Measurements from ENCODE around the gene IPO13. TPM values are rescaled to one million over a fixed set of nuclear protein-coding genes. Genes with fewer than 3 reads are reported as not detected.

Gene IPO13
- total RNA-seq, 4 donors from 2014 or later: 22.7 to 64.9 (median 36.5) TPM

DNA sequence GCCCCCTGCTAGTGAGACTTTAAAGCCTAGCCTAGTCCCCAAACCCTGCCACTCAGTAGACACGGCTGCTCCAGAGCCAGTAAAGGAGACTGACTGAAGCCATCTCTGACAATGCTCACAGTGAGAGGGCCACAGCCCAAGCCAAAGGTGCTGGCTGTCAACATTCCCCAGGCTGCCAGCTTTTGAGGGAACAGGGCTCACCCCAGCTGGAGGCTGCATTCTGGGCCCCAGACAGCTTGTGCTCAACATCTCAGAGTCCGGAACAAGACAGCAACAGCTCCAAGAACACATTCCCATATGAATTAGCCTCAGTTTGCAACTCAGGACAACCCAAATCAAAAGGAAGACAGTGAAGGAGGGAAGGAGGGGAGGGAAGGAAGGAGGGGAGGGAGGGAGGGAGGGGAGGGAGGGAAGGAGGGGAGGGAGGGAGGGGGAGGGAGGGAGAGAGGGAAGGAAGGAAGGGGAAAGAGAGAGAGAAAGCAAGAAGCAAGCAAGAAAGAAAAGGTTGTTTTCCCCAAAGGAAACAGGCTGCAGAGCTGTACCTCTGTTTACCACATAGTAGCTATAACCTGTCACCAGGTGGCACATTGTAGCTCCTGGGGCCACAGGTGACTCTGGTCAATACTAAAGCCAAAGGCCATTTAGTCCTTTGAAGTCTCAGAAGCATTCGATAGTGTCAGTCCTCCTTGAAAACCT lies 7.7 kb upstream of the IPO13 start:
- Histone ChIP-seq H3K9me3 (no peaks in the 10 kb centered on the region), H3K27me3 (peaks cover 6% of the 10 kb centered on the region), H3K4me1 (peaks cover 13 to 33% (median 21%) of the 10 kb centered on the region in 4 donors), H3K36me3 (no peaks in the 10 kb centered on the region), H3K4me3 (no peak overlapping the region), H3K27ac (no peak overlapping the region)
- WGBS, 2 donors (ENCODE audit: low coverage in 1 of 2): 60 to 86% methylated on average over 1 to 3 of the region's 3 CpGs
- intact Hi-C loops (cut with DNase I; ENCODE audit: low total_unique reads): no loop called here
- DNase-seq: no peak
- in situ Hi-C loops (cut with MboI; ENCODE audit: low pct_ligation_motif_present in 1 of 4, low pct_unique_long_range_greater_than_20kb in 1 of 4, low sequenced_read_pairs in 3 of 4): loop anchor here in 3 of 4 donors (10.0 to 25.0 kb wide), 4 partner anchors 164 to 402 kb away; partner anchors contain the start of gene PTPRF (in 1 of the 3)
- no peak for TF ChIP-seq POLR2AphosphoS5 (IDR thresholded peaks at IDR 0.05)
- TF ChIP-seq POLR2A (IDR thresholded peaks at IDR 0.05): no peak
- TF ChIP-seq EP300 (IDR thresholded peaks at IDR 0.05; ENCODE audit: low read depth): no peak
- TF ChIP-seq, protein P1, sequence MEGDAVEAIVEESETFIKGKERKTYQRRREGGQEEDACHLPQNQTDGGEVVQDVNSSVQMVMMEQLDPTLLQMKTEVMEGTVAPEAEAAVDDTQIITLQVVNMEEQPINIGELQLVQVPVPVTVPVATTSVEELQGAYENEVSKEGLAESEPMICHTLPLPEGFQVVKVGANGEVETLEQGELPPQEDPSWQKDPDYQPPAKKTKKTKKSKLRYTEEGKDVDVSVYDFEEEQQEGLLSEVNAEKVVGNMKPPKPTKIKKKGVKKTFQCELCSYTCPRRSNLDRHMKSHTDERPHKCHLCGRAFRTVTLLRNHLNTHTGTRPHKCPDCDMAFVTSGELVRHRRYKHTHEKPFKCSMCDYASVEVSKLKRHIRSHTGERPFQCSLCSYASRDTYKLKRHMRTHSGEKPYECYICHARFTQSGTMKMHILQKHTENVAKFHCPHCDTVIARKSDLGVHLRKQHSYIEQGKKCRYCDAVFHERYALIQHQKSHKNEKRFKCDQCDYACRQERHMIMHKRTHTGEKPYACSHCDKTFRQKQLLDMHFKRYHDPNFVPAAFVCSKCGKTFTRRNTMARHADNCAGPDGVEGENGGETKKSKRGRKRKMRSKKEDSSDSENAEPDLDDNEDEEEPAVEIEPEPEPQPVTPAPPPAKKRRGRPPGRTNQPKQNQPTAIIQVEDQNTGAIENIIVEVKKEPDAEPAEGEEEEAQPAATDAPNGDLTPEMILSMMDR (IDR thresholded peaks at IDR 0.05): no peak

DNA sequence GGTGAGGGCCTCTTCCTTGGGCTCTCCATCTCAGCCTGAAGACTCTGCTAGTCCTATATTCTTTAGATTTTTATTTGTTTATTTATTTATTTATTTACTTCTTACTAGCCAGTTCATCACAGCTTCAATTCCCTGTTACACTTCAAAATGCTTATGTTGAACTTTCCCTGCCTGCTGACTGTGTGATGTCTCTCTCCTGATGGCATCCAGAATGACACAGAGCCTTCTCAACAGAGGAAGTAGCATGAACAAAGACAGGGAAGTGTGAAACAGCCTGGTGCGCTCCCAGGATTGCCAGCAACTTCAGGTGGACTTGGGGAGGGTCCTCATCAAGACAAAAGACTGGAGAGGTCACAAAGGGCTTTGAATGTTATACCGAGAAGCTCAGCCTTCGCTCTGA lies 4.3 kb upstream of the IPO13 start:
- intact Hi-C loops (cut with DNase I; ENCODE audit: low total_unique reads): no loop called here
- TF ChIP-seq EP300 (IDR thresholded peaks at IDR 0.05; ENCODE audit: low read depth): no peak
- TF ChIP-seq, protein P1 (IDR thresholded peaks at IDR 0.05): no peak
- no peak for TF ChIP-seq POLR2AphosphoS5 (IDR thresholded peaks at IDR 0.05)
- TF ChIP-seq POLR2A (IDR thresholded peaks at IDR 0.05): no peak
- 92% methylated on average over 3 of the region's 3 CpGs; no CpG with 5 or more reads in 1 of the 2 donors for WGBS, 2 donors (ENCODE audit: low coverage in 1 of 2)

DNA sequence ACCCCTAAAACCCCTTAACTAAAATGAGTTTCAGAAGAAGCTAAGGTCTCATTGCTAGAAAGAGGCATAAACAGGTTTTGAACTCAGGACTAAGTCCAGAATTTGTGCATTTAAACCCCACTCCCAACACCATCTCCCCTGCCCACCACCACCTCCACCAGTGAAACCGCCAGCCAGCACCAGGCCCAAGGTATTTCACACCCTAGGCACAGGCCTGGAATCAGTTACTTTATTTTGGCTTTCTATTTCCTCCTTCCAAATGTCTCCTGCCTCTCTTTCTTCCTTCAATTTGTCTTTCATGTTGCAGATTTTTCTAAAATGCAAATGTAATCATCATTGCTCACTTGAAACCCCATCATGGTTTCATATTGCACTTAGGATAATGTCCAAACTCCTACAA lies 1.9 kb upstream of the IPO13 start:
- in situ Hi-C loops (cut with MboI; ENCODE audit: low pct_ligation_motif_present in 1 of 4, low pct_unique_long_range_greater_than_20kb in 1 of 4, low sequenced_read_pairs in 3 of 4): loop anchor here in 1 of 4 donors (25.0 kb wide), 1 partner anchor 408 kb away; the partner anchor contains the start of gene PTPRF
- 83 to 86% methylated on average over 1 of the region's 1 CpG for WGBS, 2 donors (ENCODE audit: low coverage in 1 of 2)

More for the DNA sequence above, 4.3 kb upstream of the IPO13 start:
- no peak overlapping the region for H3K27ac ChIP-seq
- in situ Hi-C loops (cut with MboI; ENCODE audit: low pct_ligation_motif_present in 1 of 4, low pct_unique_long_range_greater_than_20kb in 1 of 4, low sequenced_read_pairs in 3 of 4): loop anchor here in 1 of 4 donors (25.0 kb wide), 1 partner anchor 405 kb away; the partner anchor contains the start of gene PTPRF
- peaks cover 2 to 25% (median 10%) of the 10 kb centered on the region in 4 donors for H3K4me1 ChIP-seq
- H3K36me3 ChIP-seq: no peaks in the 10 kb centered on the region
- no peaks in the 10 kb centered on the region for H3K9me3 ChIP-seq
- DNase-seq: no peak
- no peaks in the 10 kb centered on the region for H3K27me3 ChIP-seq
- no peak overlapping the region for H3K4me3 ChIP-seq

DNA sequence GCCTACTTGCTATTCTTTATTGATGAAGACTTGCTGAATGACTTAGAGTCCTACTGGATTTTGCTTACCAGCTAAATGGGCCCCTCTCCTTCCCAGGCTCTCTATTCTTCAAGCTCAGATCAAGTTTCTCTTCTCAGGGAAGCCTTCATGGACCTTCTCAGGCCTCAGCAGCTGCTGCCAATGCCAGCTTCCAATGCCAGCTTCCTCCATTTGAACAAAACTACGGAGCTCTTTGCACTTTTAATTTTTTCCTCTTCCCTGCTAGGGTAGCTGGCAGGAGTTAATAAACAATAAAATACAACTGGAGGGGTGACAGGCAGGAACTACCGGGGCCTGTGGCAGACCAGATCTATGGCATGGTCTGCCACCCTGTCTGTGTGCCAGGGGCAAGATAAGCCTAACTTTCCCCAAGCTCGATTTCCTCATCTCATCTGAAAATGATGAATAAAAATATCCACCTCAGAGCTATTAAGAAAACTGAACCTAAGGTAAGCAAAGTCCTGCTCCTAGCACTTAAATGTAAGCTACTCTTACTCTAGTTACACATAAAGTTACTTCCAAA lies 995 bp upstream of the IPO13 start:
- in situ Hi-C loops (cut with MboI; ENCODE audit: low pct_ligation_motif_present in 1 of 4, low pct_unique_long_range_greater_than_20kb in 1 of 4, low sequenced_read_pairs in 3 of 4): loop anchor here in 1 of 4 donors (25.0 kb wide), 1 partner anchor 408 kb away; the partner anchor contains the start of gene PTPRF
- peak overlapping the region; percentile 88 to 93 (median 90) for H3K27ac ChIP-seq
- intact Hi-C loops (cut with DNase I; ENCODE audit: low total_unique reads): no loop called here
- DNase-seq: no peak
- TF ChIP-seq, protein P1 (IDR thresholded peaks at IDR 0.05): no peak
- TF ChIP-seq POLR2AphosphoS5 (IDR thresholded peaks at IDR 0.05): no peak
- TF ChIP-seq POLR2A (IDR thresholded peaks at IDR 0.05): no peak
- no peak for TF ChIP-seq EP300 (IDR thresholded peaks at IDR 0.05; ENCODE audit: low read depth)
- H3K27me3 ChIP-seq: no peaks in the 10 kb centered on the region
- WGBS, 2 donors (ENCODE audit: low coverage in 1 of 2): 0 to 4% methylated on average over 3 of the region's 3 CpGs
- peak overlapping the region; percentile 70 to 83 (median 74) for H3K4me3 ChIP-seq
- no peaks in the 10 kb centered on the region for H3K9me3 ChIP-seq
- H3K36me3 ChIP-seq: no peaks in the 10 kb centered on the region
- peaks cover 14 to 43% (median 23%) of the 10 kb centered on the region in 4 donors for H3K4me1 ChIP-seq

More for the DNA sequence above, 1.9 kb upstream of the IPO13 start:
- DNase-seq: no peak
- intact Hi-C loops (cut with DNase I; ENCODE audit: low total_unique reads): no loop called here
- Histone ChIP-seq H3K36me3 (no peaks in the 10 kb centered on the region), H3K4me3 (no peak overlapping the region), H3K4me1 (peaks cover 14 to 43% (median 23%) of the 10 kb centered on the region in 4 donors), H3K27me3 (no peaks in the 10 kb centered on the region), H3K27ac (no peak overlapping the region), H3K9me3 (no peaks in the 10 kb centered on the region)
- no peak for TF ChIP-seq EP300 (IDR thresholded peaks at IDR 0.05; ENCODE audit: low read depth)
- no peak for TF ChIP-seq POLR2AphosphoS5 (IDR thresholded peaks at IDR 0.05)
- no peak for TF ChIP-seq POLR2A (IDR thresholded peaks at IDR 0.05)
- TF ChIP-seq, protein P1 (IDR thresholded peaks at IDR 0.05): no peak

Data from transverse colon (tissue), 4 donors.